GM06990 (cell line): Measurements from ENCODE around the gene FKBP2.

Experiments
- DNase-seq: peaks from one replicate; pipeline ENCODE4 v3.0.0-alpha.2; 2011; ENCODE audit not compliant: insufficient read length; ENCODE audit errors: extremely low read depth
- H3K27me3 ChIP-seq: replicated peaks from 2 replicates; pipeline ENCODE4 v1.6.0; 2011; ENCODE audit warnings: low read length; ENCODE audit not compliant: control insufficient read depth, insufficient read depth
- H3K36me3 ChIP-seq: 2 replicates; pipeline ENCODE4 v1.5.1; 2011; ENCODE audit warnings: low read length; ENCODE audit not compliant: control insufficient read depth, insufficient read depth
- H3K4me3 ChIP-seq: replicated peaks from 2 replicates; pipeline ENCODE4 v1.5.1; 2011; ENCODE audit warnings: low read depth, mild to moderate bottlenecking, control low read depth, low read length
- TF ChIP-seq, protein P1 (sequence below): IDR thresholded peaks from 2 replicates; pipeline ENCODE4 v1.5.1; 2011; ENCODE audit warnings: low read length, control low read depth, mild to moderate bottlenecking, inconsistent platforms; ENCODE audit not compliant: insufficient read depth, poor library complexity, severe bottlenecking

Gene FKBP2

DNA sequence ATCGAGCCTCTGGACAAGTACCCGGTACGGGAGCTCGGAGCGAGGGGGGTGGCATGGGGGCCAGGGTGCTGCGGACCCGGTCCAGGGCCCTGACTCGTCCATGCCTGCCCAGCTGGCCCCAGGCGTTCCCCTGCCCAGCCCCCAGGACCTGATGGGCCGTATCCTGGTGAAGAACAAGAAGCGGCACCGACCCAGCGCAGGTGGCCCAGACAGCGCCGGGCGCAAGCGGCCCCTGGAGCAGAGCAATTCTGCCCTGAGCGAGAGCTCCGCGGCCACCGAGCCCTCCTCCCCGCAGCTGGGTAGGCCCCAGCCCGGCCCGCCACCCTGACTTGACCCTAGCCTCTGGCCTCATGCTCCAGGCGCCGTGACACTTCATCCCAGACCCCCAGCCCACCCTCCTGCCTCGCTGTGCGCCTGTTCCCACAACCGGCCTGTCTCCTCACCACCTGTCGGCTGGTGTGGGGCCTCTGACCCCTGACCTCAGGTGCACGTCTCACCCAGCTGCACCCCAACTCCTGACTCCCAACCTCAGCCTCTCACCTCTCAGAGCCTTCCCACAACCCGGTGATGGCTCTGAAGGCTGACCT is 18.1 kb downstream of the FKBP2 start:
- Histone ChIP-seq H3K27me3 (no peaks in the 10 kb centered on the region), H3K4me3 (no peak overlapping the region), H3K36me3 (peaks cover 16% of the 10 kb centered on the region)
- TF ChIP-seq, protein P1, sequence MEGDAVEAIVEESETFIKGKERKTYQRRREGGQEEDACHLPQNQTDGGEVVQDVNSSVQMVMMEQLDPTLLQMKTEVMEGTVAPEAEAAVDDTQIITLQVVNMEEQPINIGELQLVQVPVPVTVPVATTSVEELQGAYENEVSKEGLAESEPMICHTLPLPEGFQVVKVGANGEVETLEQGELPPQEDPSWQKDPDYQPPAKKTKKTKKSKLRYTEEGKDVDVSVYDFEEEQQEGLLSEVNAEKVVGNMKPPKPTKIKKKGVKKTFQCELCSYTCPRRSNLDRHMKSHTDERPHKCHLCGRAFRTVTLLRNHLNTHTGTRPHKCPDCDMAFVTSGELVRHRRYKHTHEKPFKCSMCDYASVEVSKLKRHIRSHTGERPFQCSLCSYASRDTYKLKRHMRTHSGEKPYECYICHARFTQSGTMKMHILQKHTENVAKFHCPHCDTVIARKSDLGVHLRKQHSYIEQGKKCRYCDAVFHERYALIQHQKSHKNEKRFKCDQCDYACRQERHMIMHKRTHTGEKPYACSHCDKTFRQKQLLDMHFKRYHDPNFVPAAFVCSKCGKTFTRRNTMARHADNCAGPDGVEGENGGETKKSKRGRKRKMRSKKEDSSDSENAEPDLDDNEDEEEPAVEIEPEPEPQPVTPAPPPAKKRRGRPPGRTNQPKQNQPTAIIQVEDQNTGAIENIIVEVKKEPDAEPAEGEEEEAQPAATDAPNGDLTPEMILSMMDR, result no peak
- DNase-seq, result no peak

DNA sequence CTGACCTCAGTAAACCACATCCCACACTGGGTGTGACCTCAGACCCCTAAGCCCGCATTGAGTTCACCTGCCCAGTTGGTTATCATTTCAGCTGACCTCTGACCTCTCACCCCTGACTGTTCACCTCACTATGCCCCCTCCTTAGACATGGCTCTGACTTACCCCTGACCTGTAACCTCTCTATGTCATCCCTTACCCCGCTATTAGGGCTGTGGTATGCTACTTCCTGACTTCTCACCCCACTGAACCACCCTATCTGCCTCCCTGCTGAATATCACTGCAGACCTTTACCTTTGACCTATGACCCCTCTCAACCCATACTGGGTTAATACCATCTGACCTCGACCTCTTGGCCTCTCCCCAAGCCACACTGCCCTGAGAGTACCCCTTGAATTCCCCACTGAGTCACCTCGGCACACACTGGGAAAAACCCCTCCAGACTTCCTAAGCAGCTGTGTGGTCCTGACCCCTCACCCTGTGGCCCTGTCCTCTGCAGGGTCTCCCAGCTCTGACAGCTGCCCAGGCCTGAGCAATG is 18.7 kb downstream of the FKBP2 start:
- DNase-seq, result no peak
- TF ChIP-seq, protein P1, result no peak
- H3K4me3 ChIP-seq, result no peak overlapping the region
- no peaks in the 10 kb centered on the region for H3K27me3 ChIP-seq
- peaks cover 16% of the 10 kb centered on the region for H3K36me3 ChIP-seq

GRCh38 chr11:64260147-64260708 is 19.3 kb downstream of the FKBP2 start:
- TF ChIP-seq, protein P1, result no peak
- Histone ChIP-seq H3K4me3 (no peak overlapping the region), H3K27me3 (no peaks in the 10 kb centered on the region), H3K36me3 (peaks cover 16% of the 10 kb centered on the region)
- no peak for DNase-seq

- H3K27me3 ChIP-seq, result no peaks in the 10 kb centered on the region
- no peak overlapping the region for H3K4me3 ChIP-seq
- TF ChIP-seq, protein P1, result no peak
- H3K36me3 ChIP-seq, result peaks cover 12% of the 10 kb centered on the region
- no peak for DNase-seq
Measured at GRCh38 chr11:64261556-64262080, 20.7 kb downstream of the FKBP2 start.

- no peak for DNase-seq
- peaks cover 11% of the 10 kb centered on the region for H3K36me3 ChIP-seq
- no peak overlapping the region for H3K4me3 ChIP-seq
- TF ChIP-seq, protein P1, result no peak
- no peaks in the 10 kb centered on the region for H3K27me3 ChIP-seq
Measured at GRCh38 chr11:64262271-64263002, 21.5 kb downstream of the FKBP2 start.
